Measurements from ENCODE around the gene PLA2G2E.

- no peak for TF ChIP-seq REST (IDR thresholded peaks at IDR 0.05; ENCODE audit: low read depth)
- no peak for TF ChIP-seq TEAD4 (IDR thresholded peaks at IDR 0.05)
- no peak for TF ChIP-seq TAF1 (IDR thresholded peaks at IDR 0.05; ENCODE audit: low read depth)
- no peak for TF ChIP-seq CREB1 (IDR thresholded peaks at IDR 0.05; ENCODE audit: low read depth)
- TF ChIP-seq YY1 (IDR thresholded peaks at IDR 0.05; ENCODE audit: low read depth): no peak
Observed at GRCh38 chr1:19889656-19890055, 33.8 kb downstream of the PLA2G2E start.

All from Ishikawa (cell line).